Activated CD8-positive, alpha-beta T cell treated with anti-CD3 and anti-CD28 coated beads, Interleukin-2, amount 10 ng/mL, durations not matched to agents 7 days and 5 days (primary cell): ENCODE data around the gene VEGFA. TPM values are rescaled to one million over a fixed set of nuclear protein-coding genes. Genes with fewer than 3 reads are reported as not detected.
"Not testable (repeated sequence)": the region's sequence is repeated elsewhere in the genome, so short reads cannot be mapped to it uniquely, and the experiment has no call there.

Experiments used
- ATAC-seq: fragments of 150-1000 bp; cut with Tn5 transposase; one replicate; pipeline ENCODE4 v1.10.0; 2021; ENCODE audit warnings: moderate library complexity
- CTCF ChIA-PET: fragments of 350-600 bp; sonication (Branson Sonifier 250); formaldehyde crosslinking; loops from one replicate; lab custom pipeline; 2021; ENCODE audit warnings: antibody characterized with exemption; lab: Charles Lee
- POLR2A ChIA-PET: fragments of 350-600 bp; sonication (Branson Sonifier 250); formaldehyde crosslinking; loops from one replicate; lab custom pipeline; 2021; ENCODE audit warnings: antibody characterized with exemption; lab: Charles Lee
- DNase-seq: peaks from one replicate; pipeline ENCODE4 v3.0.0-alpha.2; 2020
- H3K27ac Mint-ChIP-seq: one replicate; pipeline ENCODE4 v1.8.0; 2021; ENCODE audit warnings: mild to moderate bottlenecking, mixed read lengths
- H3K27me3 Mint-ChIP-seq: one replicate; pipeline ENCODE4 v1.8.0; 2021; ENCODE audit warnings: low read depth, mixed read lengths
- H3K36me3 Mint-ChIP-seq: one replicate; pipeline ENCODE4 v1.8.0; 2021; ENCODE audit warnings: low read depth, mixed read lengths
- H3K4me1 Mint-ChIP-seq: one replicate; pipeline ENCODE4 v1.8.0; 2021; ENCODE audit warnings: low read depth, mixed read lengths
- H3K4me3 Mint-ChIP-seq: one replicate; pipeline ENCODE4 v1.8.0; 2021; ENCODE audit warnings: mild to moderate bottlenecking, mixed read lengths
- H3K9me3 Mint-ChIP-seq: one replicate; pipeline ENCODE4 v1.8.0; 2022; ENCODE audit warnings: mixed read lengths; ENCODE audit not compliant: insufficient read depth
- total RNA-seq, 2 experiments: library from RNA; stranded (reverse); gene quantifications; one replicate each; pipeline ENCODE4 v1.2.3, GENCODE V29; 2021

The VEGFA gene
- total RNA-seq, 2 experiments from 2014 or later: 37.9 to 39.3 TPM

DNA sequence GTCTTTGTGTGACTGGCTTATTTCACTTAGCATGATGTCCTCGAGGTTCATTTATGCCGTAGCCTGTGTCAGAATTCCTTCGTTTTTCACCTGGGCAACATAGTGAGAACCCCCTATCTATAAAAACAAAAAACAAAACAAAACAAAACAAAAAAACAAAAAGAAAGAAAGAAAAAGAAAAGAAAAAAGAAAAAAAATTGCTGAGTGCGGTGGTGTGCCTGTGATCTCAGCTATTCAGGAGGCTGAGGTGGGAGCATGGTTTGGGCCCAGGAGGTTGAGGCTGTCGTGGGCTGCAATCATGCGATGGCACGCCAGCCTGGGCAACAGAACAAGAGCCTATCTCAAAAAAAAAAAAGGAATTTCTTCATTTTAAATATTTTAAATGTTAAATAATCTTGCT, 38.4 kb downstream of the VEGFA start:
- H3K4me3 Mint-ChIP-seq: no peak overlapping the region

DNA sequence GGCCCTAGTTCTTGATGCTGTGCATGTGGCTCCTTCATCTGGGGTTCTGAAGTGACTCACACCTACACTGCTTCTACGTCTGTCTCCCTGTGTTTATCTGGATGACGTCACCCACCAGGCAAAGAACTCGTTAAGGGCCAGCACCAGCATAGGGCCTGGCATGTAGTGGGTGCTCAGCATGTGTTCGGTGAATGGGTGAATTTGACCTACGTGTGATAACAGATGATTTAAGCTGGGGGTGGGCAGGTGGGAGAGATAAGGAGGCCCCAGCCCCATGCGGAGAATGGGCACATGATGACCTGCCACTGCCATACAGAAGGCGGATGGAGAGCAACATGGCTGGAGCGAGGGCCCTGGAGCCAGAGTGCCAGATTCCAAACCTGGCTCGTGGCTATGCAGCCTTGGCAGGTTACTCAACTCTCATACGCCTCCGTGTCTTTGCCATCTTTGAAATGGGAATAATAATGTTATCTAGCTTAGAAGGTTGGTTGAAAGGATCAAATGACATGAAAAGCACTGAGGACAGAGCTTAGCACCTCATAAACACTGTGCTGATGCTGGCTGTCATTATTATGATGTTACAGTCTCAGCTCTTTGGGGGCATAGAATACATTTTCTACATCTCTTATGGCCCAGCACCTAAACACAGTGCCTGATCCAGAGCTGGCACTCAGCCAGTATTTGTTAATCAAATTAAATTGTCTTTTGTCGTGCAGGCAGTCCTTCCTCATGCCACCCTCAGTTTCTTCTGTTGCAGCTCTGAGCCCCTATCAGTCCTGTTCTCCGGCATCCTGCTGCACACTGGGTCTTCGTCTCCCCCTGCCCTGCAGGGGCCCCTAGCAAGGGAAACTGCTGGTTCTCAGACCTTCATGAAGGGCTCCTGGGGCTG, 39.6 kb downstream of the VEGFA start:
- DNase-seq: no peak
- ChIA-PET CTCF (no interaction called here), POLR2A (no interaction called here)
- Mint-ChIP-seq H3K27me3 (peaks cover 4% of the 10 kb centered on the region), H3K4me3 (no peak overlapping the region), H3K4me1 (peaks cover 33% of the 10 kb centered on the region), H3K27ac (no peak overlapping the region), H3K9me3 (no peaks in the 10 kb centered on the region), H3K36me3 (no peaks in the 10 kb centered on the region)
- no peak for ATAC-seq

More for the DNA sequence above, 38.4 kb downstream of the VEGFA start:
- Mint-ChIP-seq H3K9me3 (no peaks in the 10 kb centered on the region), H3K27ac (no peak overlapping the region), H3K4me1 (peaks cover 32% of the 10 kb centered on the region), H3K36me3 (no peaks in the 10 kb centered on the region), H3K27me3 (peaks cover 4% of the 10 kb centered on the region)
- POLR2A ChIA-PET: no interaction called here
- DNase-seq (no peak), ATAC-seq (no peak)
- CTCF ChIA-PET: interaction anchor here (1.3 to 3.5 kb wide), 2 partner anchors 35 to 271 kb away, joined by 5 to 18 read pairs; no protein-coding TSS in a partner anchor

DNA sequence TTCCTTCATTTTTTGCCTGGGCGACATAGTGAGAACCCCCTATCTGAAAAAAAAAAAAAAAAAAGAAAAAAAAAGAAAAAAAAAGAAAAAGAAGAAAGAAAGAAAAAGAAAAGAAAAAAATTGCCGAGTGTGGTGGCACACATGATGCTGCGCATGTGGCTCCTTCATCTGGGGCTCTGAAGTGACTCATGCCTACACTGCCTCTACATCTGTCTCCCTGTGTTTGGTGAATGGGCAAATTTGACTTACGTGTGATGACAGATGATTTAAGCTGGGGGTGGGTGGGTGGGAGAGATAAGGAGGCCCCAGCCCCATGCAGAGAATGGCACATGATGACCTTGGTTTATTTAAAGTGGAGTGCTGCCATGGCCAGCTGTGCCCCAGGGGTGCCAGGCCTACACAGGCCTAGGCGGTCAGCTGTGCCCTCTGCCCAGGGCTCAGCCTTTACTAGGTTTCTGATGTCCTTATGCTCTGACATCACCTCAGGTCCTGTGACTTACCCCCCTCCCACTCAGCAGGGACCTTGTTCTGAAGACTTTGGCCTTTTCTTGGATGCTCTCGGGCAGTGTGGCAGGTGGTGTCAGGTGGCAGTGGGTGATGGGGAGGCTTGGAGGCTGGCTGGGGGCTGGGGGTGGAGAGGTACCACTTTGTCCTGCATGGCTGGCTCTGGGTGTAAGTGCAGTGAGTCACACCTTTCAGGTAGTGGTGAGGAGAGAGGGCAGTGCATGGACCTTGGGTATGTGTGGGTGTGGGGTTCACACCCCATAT, 41.1 kb downstream of the VEGFA start:
- POLR2A ChIA-PET: no interaction called here
- H3K36me3 Mint-ChIP-seq: no peaks in the 10 kb centered on the region
- H3K9me3 Mint-ChIP-seq: no peaks in the 10 kb centered on the region
- no peak for ATAC-seq
- no peak for DNase-seq
- peaks cover 33% of the 10 kb centered on the region for H3K4me1 Mint-ChIP-seq
- CTCF ChIA-PET: no interaction called here
- H3K27me3 Mint-ChIP-seq: peaks cover 4% of the 10 kb centered on the region
- no peak overlapping the region for H3K4me3 Mint-ChIP-seq
- H3K27ac Mint-ChIP-seq: no peak overlapping the region

DNA sequence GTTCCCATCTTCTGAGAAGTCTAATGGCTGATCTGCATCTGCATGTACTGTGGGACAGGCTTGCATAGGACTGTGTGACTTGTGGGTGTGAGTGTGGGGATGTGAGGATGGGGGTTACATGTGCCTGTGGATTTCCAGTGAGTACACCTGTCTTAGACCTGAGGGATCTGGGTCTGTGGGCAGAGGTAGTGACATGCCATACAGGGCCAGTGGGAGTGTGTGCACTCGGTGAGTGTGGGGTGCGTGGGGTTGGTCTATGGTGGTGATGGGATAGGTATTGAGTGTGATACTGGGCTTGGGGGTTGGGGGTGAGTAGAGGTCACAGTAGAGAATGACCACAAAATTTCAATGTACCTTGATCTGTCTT, 41.7 kb downstream of the VEGFA start:
- no peaks in the 10 kb centered on the region for H3K36me3 Mint-ChIP-seq
- no peak for DNase-seq
- no peak overlapping the region for H3K4me3 Mint-ChIP-seq
- ChIA-PET POLR2A (no interaction called here), CTCF (no interaction called here)
- H3K27ac Mint-ChIP-seq: no peak overlapping the region
- H3K27me3 Mint-ChIP-seq: peaks cover 4% of the 10 kb centered on the region
- ATAC-seq: no peak
- H3K9me3 Mint-ChIP-seq: no peaks in the 10 kb centered on the region
- peaks cover 36% of the 10 kb centered on the region for H3K4me1 Mint-ChIP-seq

DNA sequence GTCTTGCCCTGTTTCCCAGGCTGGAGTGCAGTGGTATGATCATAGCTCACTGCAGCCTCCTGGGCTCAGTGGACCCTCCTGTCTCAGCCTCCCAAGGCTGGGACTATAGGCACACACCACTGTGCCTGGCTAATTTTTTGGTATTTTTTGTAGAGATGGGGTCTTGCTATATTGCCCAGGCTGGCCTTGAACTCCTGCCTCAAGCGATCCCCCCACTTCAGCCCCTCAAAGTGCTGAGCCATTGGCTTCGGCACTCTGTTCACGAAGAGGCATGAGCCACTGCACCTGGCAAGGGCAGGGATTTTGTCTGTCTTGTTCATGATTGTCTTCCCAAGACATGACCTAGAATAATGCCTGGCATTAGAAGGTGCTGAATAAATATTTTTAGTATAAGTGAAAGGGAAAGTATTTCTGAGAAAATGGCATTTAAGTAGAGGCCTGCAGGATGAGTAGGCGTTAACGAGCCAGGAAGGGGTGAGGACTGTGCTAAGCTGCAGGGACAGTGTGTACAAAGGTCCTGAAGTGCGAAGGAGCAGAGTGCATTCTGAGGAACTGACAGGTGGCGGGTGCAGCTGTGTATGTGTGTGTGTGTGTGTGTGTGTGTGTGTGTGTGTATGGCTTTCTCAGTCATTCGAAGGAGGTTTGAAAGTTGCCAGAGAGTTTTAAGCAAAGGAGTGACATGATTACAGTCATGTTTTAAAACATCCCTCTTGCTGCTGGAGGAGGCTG, 43.0 kb downstream of the VEGFA start:
- DNase-seq (peak; percentile 52), ATAC-seq (peak; percentile 77)
- Mint-ChIP-seq H3K36me3 (no peaks in the 10 kb centered on the region), H3K9me3 (no peaks in the 10 kb centered on the region), H3K27me3 (peaks cover 1% of the 10 kb centered on the region), H3K4me1 (peaks cover 24% of the 10 kb centered on the region), H3K4me3 (no peak overlapping the region), H3K27ac (peak overlapping the region; percentile 11)
- POLR2A ChIA-PET: no interaction called here
- CTCF ChIA-PET: interaction anchor here (1.0 kb wide), 1 partner anchor 11 kb away, joined by 3 read pairs; no protein-coding TSS in a partner anchor

DNA sequence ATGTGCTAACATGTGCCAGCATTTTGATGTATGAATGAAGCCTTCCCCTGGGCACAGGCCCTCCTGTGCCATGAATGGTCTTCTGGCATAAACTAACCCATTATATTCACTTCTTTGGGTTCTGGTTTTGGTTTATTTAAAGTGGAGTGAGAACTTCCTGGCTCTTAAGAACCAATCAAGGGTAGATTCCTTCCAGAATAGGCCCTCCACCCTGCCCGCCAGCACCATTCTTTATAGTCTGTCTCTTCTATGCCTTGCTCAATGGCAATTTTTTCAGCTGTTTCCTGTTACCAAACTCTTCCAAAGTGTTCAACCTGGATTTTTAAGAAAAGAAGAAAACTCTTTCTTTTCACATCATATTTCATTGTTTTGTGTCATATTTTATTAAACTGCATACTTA, 44.1 kb downstream of the VEGFA start:
- no peaks in the 10 kb centered on the region for H3K9me3 Mint-ChIP-seq
- H3K36me3 Mint-ChIP-seq: no peaks in the 10 kb centered on the region
- ChIA-PET POLR2A (no interaction called here), CTCF (no interaction called here)
- ATAC-seq (no peak), DNase-seq (no peak)
- H3K4me3 Mint-ChIP-seq: no peak overlapping the region
- H3K4me1 Mint-ChIP-seq: peaks cover 23% of the 10 kb centered on the region
- H3K27ac Mint-ChIP-seq: no peak overlapping the region
- H3K27me3 Mint-ChIP-seq: no peaks in the 10 kb centered on the region

GRCh38 chr6:43814865-43815264, 44.9 kb downstream of the VEGFA start:
- CTCF ChIA-PET: no interaction called here
- peaks cover 23% of the 10 kb centered on the region for H3K4me1 Mint-ChIP-seq
- peaks cover 3% of the 10 kb centered on the region for H3K27me3 Mint-ChIP-seq
- DNase-seq: no peak
- H3K4me3 Mint-ChIP-seq: no peak overlapping the region
- H3K27ac Mint-ChIP-seq: no peak overlapping the region
- POLR2A ChIA-PET: no interaction called here
- ATAC-seq: no peak
- H3K36me3 Mint-ChIP-seq: no peaks in the 10 kb centered on the region
- H3K9me3 Mint-ChIP-seq: no peaks in the 10 kb centered on the region

DNA sequence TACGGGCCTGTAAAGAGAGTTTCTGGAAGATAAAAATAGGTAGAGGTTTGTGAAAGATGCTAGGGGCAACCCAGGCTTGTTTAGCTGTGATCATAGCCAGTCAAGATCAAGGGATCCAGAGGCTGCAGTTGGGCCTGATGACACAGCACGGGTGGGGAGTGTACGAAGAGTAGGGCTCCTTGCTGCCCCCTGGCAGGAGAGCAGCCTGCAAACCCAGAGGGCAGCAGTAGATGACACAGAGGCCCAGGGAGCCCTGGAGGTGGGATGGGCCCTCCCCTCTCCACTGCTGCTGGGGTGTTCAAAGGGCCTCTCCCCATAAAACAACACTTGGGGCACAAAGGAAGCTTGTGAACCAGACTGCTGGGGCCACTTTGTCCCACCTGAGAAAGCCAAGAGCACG, 47.2 kb downstream of the VEGFA start:
- peak; percentile 47 for DNase-seq
- ChIA-PET CTCF (interaction anchor here (0.9 to 2.2 kb wide), 9 partner anchors 12 to 262 kb away, joined by 3 to 9 read pairs (median 4); partner anchors contain the start of gene VEGFA), POLR2A (no interaction called here)
- ATAC-seq: peak; percentile 53
- no peak overlapping the region for H3K27ac Mint-ChIP-seq
- no peaks in the 10 kb centered on the region for H3K36me3 Mint-ChIP-seq
- no peaks in the 10 kb centered on the region for H3K9me3 Mint-ChIP-seq
- peaks cover 17% of the 10 kb centered on the region for H3K4me1 Mint-ChIP-seq
- H3K4me3 Mint-ChIP-seq: no peak overlapping the region
- peaks cover 9% of the 10 kb centered on the region for H3K27me3 Mint-ChIP-seq

GRCh38 chr6:43818973-43819372, 49.0 kb downstream of the VEGFA start:
- H3K36me3 Mint-ChIP-seq, CTCF ChIA-PET, ATAC-seq, H3K9me3 Mint-ChIP-seq, H3K4me3 Mint-ChIP-seq, DNase-seq, H3K4me1 Mint-ChIP-seq, H3K27ac Mint-ChIP-seq, POLR2A ChIA-PET: not testable (repeated sequence)
- peaks cover 17% of the 10 kb centered on the region for H3K27me3 Mint-ChIP-seq

GRCh38 chr6:43819958-43820357, 49.9 kb downstream of the VEGFA start:
- Mint-ChIP-seq H3K27ac (no peak overlapping the region), H3K27me3 (peaks cover 17% of the 10 kb centered on the region), H3K4me1 (peaks cover 8% of the 10 kb centered on the region), H3K9me3 (no peaks in the 10 kb centered on the region), H3K4me3 (no peak overlapping the region), H3K36me3 (no peaks in the 10 kb centered on the region)
- no peak for ATAC-seq
- ChIA-PET POLR2A (no interaction called here), CTCF (no interaction called here)
- DNase-seq: no peak

- Mint-ChIP-seq H3K4me3 (no peak overlapping the region), H3K27ac (no peak overlapping the region), H3K27me3 (peaks cover 17% of the 10 kb centered on the region), H3K36me3 (no peaks in the 10 kb centered on the region), H3K4me1 (peaks cover 8% of the 10 kb centered on the region), H3K9me3 (no peaks in the 10 kb centered on the region)
- ATAC-seq: no peak
- CTCF ChIA-PET: no interaction called here
- DNase-seq: no peak
- POLR2A ChIA-PET: no interaction called here
These were observed 50.5 kb downstream of the VEGFA start for GRCh38 chr6:43820486-43820885.
